GM12878 (cell line): ENCODE measurements around the gene CPT2. TPM values are rescaled to one million over a fixed set of nuclear protein-coding genes. Genes with fewer than 3 reads are reported as not detected.
A peak's percentile ranks its signal among the peaks of the same experiment; 100 is the strongest.

ENCODE experiments used
- ATAC-seq: fragments of 200-7000 bp; cut with Tn5 transposase; 3 replicates; pipeline ENCODE4 v1.9.1; 2020; ENCODE audit warnings: mild to moderate bottlenecking, moderate library complexity
- BruUV-seq: library from RNA; stranded (reverse); fragments of 400-500 nt; replicated peaks from 2 replicates; lab custom pipeline; 2021; lab: Mats Ljungman, UMichigan
- CTCF ChIA-PET: fragments of 300-600 bp; sonication (Branson Sonifier 250); formaldehyde crosslinking; extraction: SDS; loops from one replicate; lab custom pipeline; 2021; ENCODE audit warnings: inconsistent platforms; lab: Yijun Ruan, JAX
- POLR2A ChIA-PET: fragments of 350-600 bp; formaldehyde crosslinking; extraction: SDS; loops from one replicate; lab custom pipeline; 2021; ENCODE audit warnings: inconsistent platforms; lab: Charles Lee
- RAD21 ChIA-PET: fragments of 300-600 bp; sonication (Branson Sonifier 250); formaldehyde crosslinking; loops from one replicate; lab custom pipeline; 2023; ENCODE audit warnings: antibody characterized with exemption; ENCODE audit not compliant: unreplicated experiment; lab: Charles Lee
- SMC1A ChIA-PET: fragments of 300-600 bp; sonication (Branson Sonifier 250); formaldehyde crosslinking; loops from one replicate; lab custom pipeline; 2023; ENCODE audit not compliant: unreplicated experiment, uncharacterized antibody; lab: Charles Lee
- DNase-seq: peaks from one replicate; pipeline ENCODE4 v3.0.0-alpha.2; 2011; ENCODE audit warnings: low read depth, low spot score
- FAIRE-seq: peaks from 3 replicates; lab custom pipeline; 2011; peaks lifted over from hg19 to GRCh38; lab: Jason Lieb, UNC
- H2AFZ ChIP-seq: 2 replicates; pipeline ENCODE4 v1.6.0; 2011; ENCODE audit warnings: low read depth, low read length, control low read depth; ENCODE audit not compliant: control insufficient read depth
- H3K27ac ChIP-seq: 2 replicates; pipeline ENCODE4 v1.5.1; 2011; ENCODE audit warnings: control low read depth; ENCODE audit not compliant: control insufficient read depth, insufficient read depth
- H3K27me3 ChIP-seq, 2 experiments: replicated peaks in 1 of 2; 2 replicates each; pipeline versions ENCODE4 v1.6.0 to v1.6.1; 2011; ENCODE audit warnings: low read length in 1 of 2; ENCODE audit not compliant: control insufficient read depth in 2 of 2, insufficient read depth in 2 of 2
- H3K36me3 ChIP-seq, 2 experiments: 2 replicates each; pipeline ENCODE4 v1.5.1; 2011; ENCODE audit warnings: low read length in 1 of 2; ENCODE audit not compliant: control insufficient read depth in 2 of 2, insufficient read depth in 2 of 2
- H3K4me1 ChIP-seq: 2 replicates; pipeline ENCODE4 v1.6.1; 2011; ENCODE audit warnings: mild to moderate bottlenecking, low read length, moderate library complexity, mixed read lengths; ENCODE audit not compliant: control insufficient read depth, insufficient read depth
- H3K4me2 ChIP-seq: 2 replicates; pipeline ENCODE4 v1.6.0; 2011; ENCODE audit warnings: control low read depth; ENCODE audit not compliant: control insufficient read depth, insufficient read depth
- H3K4me3 ChIP-seq: fragments of 200-600 bp; sonication (generic); 2 replicates; pipeline ENCODE4 v1.5.1; 2016
- H3K79me2 ChIP-seq: 2 replicates; pipeline ENCODE4 v1.6.0; 2011; ENCODE audit warnings: low read length; ENCODE audit not compliant: control insufficient read depth, insufficient read depth
- H3K9ac ChIP-seq: 2 replicates; pipeline ENCODE4 v1.8.0; 2011; ENCODE audit warnings: low read length, control low read depth, mixed read lengths; ENCODE audit not compliant: control insufficient read depth, insufficient read depth
- H3K9me3 ChIP-seq: replicated peaks from 3 replicates; pipeline ENCODE4 v1.5.1; 2011; ENCODE audit warnings: mild to moderate bottlenecking, low read length; ENCODE audit not compliant: control insufficient read depth, insufficient read depth
- H4K20me1 ChIP-seq: 2 replicates; pipeline ENCODE4 v1.6.0; 2011; ENCODE audit not compliant: control insufficient read depth, insufficient read depth
- EP300 ChIP-seq, 2 experiments: fragments of 150-350 bp in 1 of 2; IDR thresholded peaks; 2 replicates each; pipeline ENCODE4 v1.6.1; 2011 to 2012; ENCODE audit warnings: low read depth in 2 of 2, low read length in 2 of 2, borderline replicate concordance in 1 of 2, improper control_type of control experiment in 1 of 2, inconsistent platforms in 1 of 2; ENCODE audit not compliant: control insufficient read depth in 1 of 2
- GABPA ChIP-seq: IDR thresholded peaks from 2 replicates; pipeline ENCODE4 v1.6.1; 2014; ENCODE audit warnings: antibody characterized with exemption, low read depth, mild to moderate bottlenecking, inconsistent platforms
- MEF2A ChIP-seq: IDR thresholded peaks from 2 replicates; pipeline ENCODE4 v1.6.1; 2011; ENCODE audit warnings: low read depth, mild to moderate bottlenecking, low read length, moderate library complexity; ENCODE audit not compliant: insufficient read depth
- SUZ12 ChIP-seq: fragments of 200-600 bp; sonication (generic); IDR thresholded peaks from one replicate; pipeline ENCODE4 v1.6.1; 2018; ENCODE audit warnings: antibody characterized with exemption, mild to moderate bottlenecking; ENCODE audit not compliant: unreplicated experiment
- TBL1XR1 ChIP-seq: IDR thresholded peaks from 2 replicates; pipeline ENCODE4 v1.6.1; 2012; ENCODE audit warnings: low read depth, low read length, improper control_type of control experiment
- WGBS: methylation state at CpG from one replicate; pipeline ENCODE4 v1.1.6; 2016; ENCODE audit warnings: low lambda C conversion rate; ENCODE audit not compliant: insufficient replicate concordance, insufficient coverage; ENCODE audit errors: missing lambda C conversion rate; 5-methylcytosine and 5-hydroxymethylcytosine counted together
- in situ Hi-C: fragments of 300-500 bp; cut with MboI; formaldehyde crosslinking; loops from 9 replicates; pipeline ENCODE4 v1.14.3; 2018; ENCODE audit warnings: mixed read lengths
- intact Hi-C: fragments of 100-400 bp; cut with micrococcal nuclease; formaldehyde crosslinking; loops from one replicate; pipeline ENCODE4 v1.14.2; 2022; ENCODE audit not compliant: unreplicated experiment
- polyA plus RNA-seq, 11 experiments: library from polyadenylated mRNA; depleted of rRNA in 4 of 11; unstranded in 6 of 11; stranded (reverse) in 5 of 11; fragments of >200 nt; fragmentation: Nextera tagmentation in 4 of 11; fragmentation: Illumina TruSeq in 1 of 11; extraction: Ambion mirVana in 4 of 11; extraction: Trizol in 1 of 11; gene quantifications; 1 replicate in 1 of 11; 2 replicates in 10 of 11; pipeline versions ENCODE4 v1.2.1 to v1.2.3, GENCODE V29; 2011 to 2016; ENCODE audit warnings: inconsistent platforms in 2 of 11, missing spikeins in 2 of 11, low read depth in 1 of 11
- total RNA-seq, 4 experiments: library from RNA; depleted of rRNA in 3 of 4; stranded (reverse); fragments of >200 nt in 3 of 4; fragmentation: Illumina TruSeq in 1 of 4; extraction: Trizol in 1 of 4; gene quantifications; 2 replicates each; pipeline versions ENCODE4 v1.2.1 to v1.2.3, GENCODE V29; 2013 to 2021
- TF ChIP-seq, protein P1 (sequence below): fragments of 450-650 bp; IDR thresholded peaks from 2 replicates; pipeline ENCODE4 v1.6.1; 2016; ENCODE audit warnings: mild to moderate bottlenecking, moderate library complexity, borderline replicate concordance
- TF ChIP-seq, protein P2 (sequence below): fragments of 450-650 bp; IDR thresholded peaks from 2 replicates; pipeline ENCODE4 v1.6.1; 2017; ENCODE audit warnings: low read depth, mild to moderate bottlenecking, moderate library complexity
- TF ChIP-seq, protein P3 (sequence below): IDR thresholded peaks from 2 replicates; pipeline ENCODE4 v1.6.1; 2012; ENCODE audit warnings: low read length, inconsistent platforms
- TF ChIP-seq, protein P4 (sequence below): fragments of 450-650 bp; IDR thresholded peaks from 2 replicates; pipeline ENCODE4 v1.6.1; 2017; ENCODE audit warnings: mild to moderate bottlenecking, low read depth, inconsistent platforms; ENCODE audit not compliant: poor library complexity, severe bottlenecking

Gene CPT2
- total and polyA plus RNA-seq, 10 of the 15 experiments (the other 5 are each of a cell fraction or from before 2014, with no cell fraction given): 10.1 to 36.2 (median 26.3) TPM

DNA sequence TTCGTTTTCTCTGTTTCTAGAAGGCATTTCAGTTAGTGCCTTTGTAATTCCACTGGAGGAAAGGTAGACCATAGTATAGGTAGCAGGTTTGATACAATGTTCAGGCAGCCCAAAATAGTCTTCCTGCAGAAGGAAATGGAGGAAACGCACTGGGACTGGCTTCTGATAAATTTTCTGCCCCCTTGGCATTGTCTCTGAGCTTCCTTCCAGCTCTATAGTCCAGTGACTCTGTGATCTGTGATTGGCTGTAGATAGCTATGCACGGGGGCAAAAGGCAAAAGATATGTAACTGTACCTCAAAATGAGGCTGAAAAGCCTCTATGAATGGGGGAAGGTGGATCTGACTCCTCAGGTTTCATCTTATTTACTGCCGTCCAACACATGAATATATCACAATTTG is 47.5 kb downstream of the CPT2 start (continued):
- TF ChIP-seq, protein P1, sequence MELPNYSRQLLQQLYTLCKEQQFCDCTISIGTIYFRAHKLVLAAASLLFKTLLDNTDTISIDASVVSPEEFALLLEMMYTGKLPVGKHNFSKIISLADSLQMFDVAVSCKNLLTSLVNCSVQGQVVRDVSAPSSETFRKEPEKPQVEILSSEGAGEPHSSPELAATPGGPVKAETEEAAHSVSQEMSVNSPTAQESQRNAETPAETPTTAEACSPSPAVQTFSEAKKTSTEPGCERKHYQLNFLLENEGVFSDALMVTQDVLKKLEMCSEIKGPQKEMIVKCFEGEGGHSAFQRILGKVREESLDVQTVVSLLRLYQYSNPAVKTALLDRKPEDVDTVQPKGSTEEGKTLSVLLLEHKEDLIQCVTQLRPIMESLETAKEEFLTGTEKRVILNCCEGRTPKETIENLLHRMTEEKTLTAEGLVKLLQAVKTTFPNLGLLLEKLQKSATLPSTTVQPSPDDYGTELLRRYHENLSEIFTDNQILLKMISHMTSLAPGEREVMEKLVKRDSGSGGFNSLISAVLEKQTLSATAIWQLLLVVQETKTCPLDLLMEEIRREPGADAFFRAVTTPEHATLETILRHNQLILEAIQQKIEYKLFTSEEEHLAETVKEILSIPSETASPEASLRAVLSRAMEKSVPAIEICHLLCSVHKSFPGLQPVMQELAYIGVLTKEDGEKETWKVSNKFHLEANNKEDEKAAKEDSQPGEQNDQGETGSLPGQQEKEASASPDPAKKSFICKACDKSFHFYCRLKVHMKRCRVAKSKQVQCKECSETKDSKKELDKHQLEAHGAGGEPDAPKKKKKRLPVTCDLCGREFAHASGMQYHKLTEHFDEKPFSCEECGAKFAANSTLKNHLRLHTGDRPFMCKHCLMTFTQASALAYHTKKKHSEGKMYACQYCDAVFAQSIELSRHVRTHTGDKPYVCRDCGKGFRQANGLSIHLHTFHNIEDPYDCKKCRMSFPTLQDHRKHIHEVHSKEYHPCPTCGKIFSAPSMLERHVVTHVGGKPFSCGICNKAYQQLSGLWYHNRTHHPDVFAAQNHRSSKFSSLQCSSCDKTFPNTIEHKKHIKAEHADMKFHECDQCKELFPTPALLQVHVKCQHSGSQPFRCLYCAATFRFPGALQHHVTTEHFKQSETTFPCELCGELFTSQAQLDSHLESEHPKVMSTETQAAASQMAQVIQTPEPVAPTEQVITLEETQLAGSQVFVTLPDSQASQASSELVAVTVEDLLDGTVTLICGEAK: no peak

DNA sequence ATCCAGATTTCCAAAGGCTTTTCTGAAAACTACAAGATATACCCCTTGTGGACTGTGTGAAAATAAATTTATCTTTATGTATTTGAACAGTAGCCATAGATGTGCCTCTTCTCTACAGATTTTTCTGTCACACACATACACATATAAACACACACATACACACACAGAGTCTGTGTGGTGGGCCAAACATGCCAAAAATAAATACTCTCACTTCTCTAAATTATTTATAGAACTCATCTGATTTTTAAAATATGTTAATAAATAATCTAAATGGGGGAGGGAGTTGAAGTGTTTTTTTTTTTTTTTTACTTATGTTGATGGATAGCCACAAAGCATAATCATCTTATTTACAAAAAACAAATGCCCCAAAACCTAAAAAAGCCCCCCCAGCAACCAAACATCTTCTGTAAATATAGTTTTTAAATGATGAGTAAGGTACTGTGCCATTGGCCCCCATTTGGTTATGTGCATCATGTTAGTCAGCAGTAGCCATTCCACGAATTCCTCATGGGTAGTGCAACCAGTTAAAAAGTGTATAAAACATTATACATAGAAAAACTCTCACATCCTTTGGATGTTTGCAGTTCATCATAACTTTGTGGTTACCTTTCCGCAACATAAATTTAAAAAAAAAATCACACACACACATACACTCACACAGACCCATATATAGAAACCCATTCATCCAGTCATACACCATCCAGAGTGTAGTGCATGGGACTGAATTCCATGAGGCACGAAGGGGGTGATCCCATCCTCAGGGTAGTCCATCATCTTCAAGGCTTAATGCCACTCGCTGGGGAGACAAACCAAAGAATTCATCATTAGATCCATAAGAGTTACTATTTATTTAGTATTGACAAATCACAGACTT is 49.9 kb downstream of the CPT2 start:
- peaks cover 8% of the 10 kb centered on the region for H3K4me1 ChIP-seq
- POLR2A ChIA-PET: no interaction called here
- no peak for DNase-seq
- BruUV-seq: no TSS peak
- peak overlapping the region; percentile 22; the same call in 1 of the 2 replicates for H3K4me2 ChIP-seq
- no peaks in the 10 kb centered on the region for H3K79me2 ChIP-seq
- no peak overlapping the region for H2AFZ ChIP-seq
- peak overlapping the region; percentile 30; the same call in 1 of the 2 replicates for H3K9ac ChIP-seq
- no peaks in the 10 kb centered on the region for H3K27me3 ChIP-seq
- peak overlapping the region; percentile 22; the same call in 1 of the 2 replicates for H3K27ac ChIP-seq
- peak; percentile 54 for ATAC-seq
- peaks cover 15 to 26% of the 10 kb centered on the region in 2 experiments for H3K36me3 ChIP-seq
- SMC1A ChIA-PET: no interaction called here
- H4K20me1 ChIP-seq: no peaks in the 10 kb centered on the region
- no peak for FAIRE-seq
- H3K9me3 ChIP-seq: no peaks in the 10 kb centered on the region
- intact Hi-C loops: no loop called here
- in situ Hi-C loops: no loop called here
- H3K4me3 ChIP-seq: no peak overlapping the region
- CTCF ChIA-PET: interaction anchor here (1.0 kb wide), 1 partner anchor 147 kb away, joined by 4 read pairs; no protein-coding TSS in a partner anchor
- WGBS: 51% methylated on average over 4 of the region's 4 CpGs
- RAD21 ChIA-PET: no interaction called here
- TF ChIP-seq TBL1XR1 (peak; percentile 81; the same call in 1 of the 2 replicates), MEF2A (peak; percentile 100), SUZ12 (no peak), EP300 (IDR thresholded peaks at IDR 0.05; ENCODE audit: borderline replicate concordance in 1 of 2, control insufficient read depth in 1 of 2, low read depth in 2 of 2, low read length in 2 of 2) (peak in 1 of 2 experiments; percentile 76; a peak in 2 of 4 replicates), GABPA (peak; percentile 36; the same call in 1 of the 2 replicates)
- TF ChIP-seq, protein P2, sequence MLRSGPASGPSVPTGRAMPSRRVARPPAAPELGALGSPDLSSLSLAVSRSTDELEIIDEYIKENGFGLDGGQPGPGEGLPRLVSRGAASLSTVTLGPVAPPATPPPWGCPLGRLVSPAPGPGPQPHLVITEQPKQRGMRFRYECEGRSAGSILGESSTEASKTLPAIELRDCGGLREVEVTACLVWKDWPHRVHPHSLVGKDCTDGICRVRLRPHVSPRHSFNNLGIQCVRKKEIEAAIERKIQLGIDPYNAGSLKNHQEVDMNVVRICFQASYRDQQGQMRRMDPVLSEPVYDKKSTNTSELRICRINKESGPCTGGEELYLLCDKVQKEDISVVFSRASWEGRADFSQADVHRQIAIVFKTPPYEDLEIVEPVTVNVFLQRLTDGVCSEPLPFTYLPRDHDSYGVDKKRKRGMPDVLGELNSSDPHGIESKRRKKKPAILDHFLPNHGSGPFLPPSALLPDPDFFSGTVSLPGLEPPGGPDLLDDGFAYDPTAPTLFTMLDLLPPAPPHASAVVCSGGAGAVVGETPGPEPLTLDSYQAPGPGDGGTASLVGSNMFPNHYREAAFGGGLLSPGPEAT: peak; percentile 26; the same call in 1 of the 2 replicates
- TF ChIP-seq, protein P3, sequence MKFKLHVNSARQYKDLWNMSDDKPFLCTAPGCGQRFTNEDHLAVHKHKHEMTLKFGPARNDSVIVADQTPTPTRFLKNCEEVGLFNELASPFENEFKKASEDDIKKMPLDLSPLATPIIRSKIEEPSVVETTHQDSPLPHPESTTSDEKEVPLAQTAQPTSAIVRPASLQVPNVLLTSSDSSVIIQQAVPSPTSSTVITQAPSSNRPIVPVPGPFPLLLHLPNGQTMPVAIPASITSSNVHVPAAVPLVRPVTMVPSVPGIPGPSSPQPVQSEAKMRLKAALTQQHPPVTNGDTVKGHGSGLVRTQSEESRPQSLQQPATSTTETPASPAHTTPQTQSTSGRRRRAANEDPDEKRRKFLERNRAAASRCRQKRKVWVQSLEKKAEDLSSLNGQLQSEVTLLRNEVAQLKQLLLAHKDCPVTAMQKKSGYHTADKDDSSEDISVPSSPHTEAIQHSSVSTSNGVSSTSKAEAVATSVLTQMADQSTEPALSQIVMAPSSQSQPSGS: peak; percentile 64
- TF ChIP-seq, protein P4, sequence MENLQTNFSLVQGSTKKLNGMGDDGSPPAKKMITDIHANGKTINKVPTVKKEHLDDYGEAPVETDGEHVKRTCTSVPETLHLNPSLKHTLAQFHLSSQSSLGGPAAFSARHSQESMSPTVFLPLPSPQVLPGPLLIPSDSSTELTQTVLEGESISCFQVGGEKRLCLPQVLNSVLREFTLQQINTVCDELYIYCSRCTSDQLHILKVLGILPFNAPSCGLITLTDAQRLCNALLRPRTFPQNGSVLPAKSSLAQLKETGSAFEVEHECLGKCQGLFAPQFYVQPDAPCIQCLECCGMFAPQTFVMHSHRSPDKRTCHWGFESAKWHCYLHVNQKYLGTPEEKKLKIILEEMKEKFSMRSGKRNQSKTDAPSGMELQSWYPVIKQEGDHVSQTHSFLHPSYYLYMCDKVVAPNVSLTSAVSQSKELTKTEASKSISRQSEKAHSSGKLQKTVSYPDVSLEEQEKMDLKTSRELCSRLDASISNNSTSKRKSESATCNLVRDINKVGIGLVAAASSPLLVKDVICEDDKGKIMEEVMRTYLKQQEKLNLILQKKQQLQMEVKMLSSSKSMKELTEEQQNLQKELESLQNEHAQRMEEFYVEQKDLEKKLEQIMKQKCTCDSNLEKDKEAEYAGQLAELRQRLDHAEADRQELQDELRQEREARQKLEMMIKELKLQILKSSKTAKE: peak; percentile 53
